CD4-positive, alpha-beta T cell treated with Interleukin-6 at 100 ng/mL for 8 hours (primary cell): ENCODE measurements around the gene LTA4H.
A peak's percentile ranks its signal among the peaks of the same experiment; 100 is the strongest.

Source experiments
- DNase-seq: peaks from one replicate; pipeline ENCODE4 v3.0.0-alpha.2; 2020; ENCODE audit warnings: mixed read lengths, low spot score

The LTA4H gene

GRCh38 chr12:96034621-96035282 is 635 bp downstream of the LTA4H start:
- no peak for DNase-seq

GRCh38 chr12:96033549-96034389 is 1.6 kb downstream of the LTA4H start:
- DNase-seq = no peak

- no peak for DNase-seq
Measured at GRCh38 chr12:96029826-96030225, 5.6 kb downstream of the LTA4H start.

GRCh38 chr12:96028538-96028937 is 6.8 kb downstream of the LTA4H start:
- no peak for DNase-seq

GRCh38 chr12:96026331-96026730 is 9.1 kb downstream of the LTA4H start:
- DNase-seq = no peak

GRCh38 chr12:96025518-96025917 is 9.9 kb downstream of the LTA4H start:
- no peak for DNase-seq

GRCh38 chr12:96020314-96021003 is 14.9 kb downstream of the LTA4H start:
- DNase-seq = no peak

- DNase-seq = no peak
Measured at GRCh38 chr12:96015672-96016071, 19.7 kb downstream of the LTA4H start.

GRCh38 chr12:96014943-96015599 is 20.3 kb downstream of the LTA4H start:
- no peak for DNase-seq

GRCh38 chr12:96007729-96008128 is 27.7 kb downstream of the LTA4H start:
- no peak for DNase-seq

- DNase-seq = no peak
Measured at GRCh38 chr12:96006727-96007126, 28.7 kb downstream of the LTA4H start.

GRCh38 chr12:96000858-96001257 is 34.5 kb downstream of the LTA4H start:
- no peak for DNase-seq

GRCh38 chr12:95999484-95999883 is 35.9 kb downstream of the LTA4H start:
- no peak for DNase-seq

- peak; percentile 60 for DNase-seq
Measured at GRCh38 chr12:95998611-95999286, 36.6 kb downstream of the LTA4H start.

GRCh38 chr12:95997911-95998510 is 37.4 kb downstream of the LTA4H start:
- no peak for DNase-seq

- no peak for DNase-seq
Measured at GRCh38 chr12:95997276-95997675, 38.1 kb downstream of the LTA4H start.

GRCh38 chr12:95996034-95996658 is 39.2 kb downstream of the LTA4H start, which contains the start of gene HAL:
Gene HAL, minus strand, starts transcription at chr12:95996344. Its CDS starts 434 bp downstream, at chr12:95995910.
- DNase-seq = no peak

- DNase-seq = no peak
Measured at GRCh38 chr12:95995238-95996031, 40.0 kb downstream of the LTA4H start.

GRCh38 chr12:95994476-95994875 is 40.9 kb downstream of the LTA4H start:
- no peak for DNase-seq

- DNase-seq = no peak
Measured at GRCh38 chr12:95993907-95994306, 41.5 kb downstream of the LTA4H start.
